H1 (cell line): ENCODE data around the gene ATP5ME. TPM values are rescaled to one million over a fixed set of nuclear protein-coding genes. Genes with fewer than 3 reads are reported as not detected.
A peak's percentile ranks its signal among the peaks of the same experiment; 100 is the strongest.

Source experiments
- CTCF ChIA-PET: fragments of 300-600 bp; sonication (Branson Sonifier 250); formaldehyde crosslinking; loops from one replicate; lab custom pipeline; 2021; ENCODE audit not compliant: partially characterized antibody; lab: Charles Lee
- POLR2A ChIA-PET: fragments of 300-600 bp; sonication (Branson Sonifier 250); formaldehyde crosslinking; loops from one replicate; lab custom pipeline; 2021; ENCODE audit warnings: inconsistent platforms; ENCODE audit not compliant: partially characterized antibody; lab: Charles Lee
- DNase-seq, 2 experiments: peaks; one replicate each; pipeline versions ENCODE4 v3.0.0 to v3.0.0-alpha.2; 2010 to 2022; ENCODE audit warnings: low spot score in 2 of 2, low read depth in 1 of 2, mixed read lengths in 1 of 2
- FAIRE-seq: peaks from 2 replicates; lab custom pipeline; 2011; peaks lifted over from hg19 to GRCh38; lab: Jason Lieb, UNC
- H2AFZ ChIP-seq: 2 replicates; pipeline ENCODE4 v1.8.1; 2012; ENCODE audit warnings: low read length, inconsistent platforms
- H2AK5ac ChIP-seq: 2 replicates; pipeline ENCODE4 v1.6.1; 2013; ENCODE audit warnings: low read depth, low read length
- H2BK120ac ChIP-seq: replicated peaks from 2 replicates; pipeline ENCODE3; 2013; ENCODE audit warnings: low read depth, low read length, inconsistent platforms
- H2BK12ac ChIP-seq: 2 replicates; pipeline ENCODE4 v1.6.1; 2013; ENCODE audit warnings: low read depth, low read length
- H2BK15ac ChIP-seq: 2 replicates; pipeline ENCODE4 v1.6.1; 2013; ENCODE audit warnings: low read length
- H2BK20ac ChIP-seq: 2 replicates; pipeline ENCODE4 v1.6.1; 2013; ENCODE audit warnings: low read length
- H2BK5ac ChIP-seq: 2 replicates; pipeline ENCODE4 v1.6.1; 2013; ENCODE audit warnings: low read depth, low read length
- H3K14ac ChIP-seq: 2 replicates; pipeline ENCODE4 v1.6.1; 2013; ENCODE audit warnings: inconsistent platforms; ENCODE audit not compliant: insufficient read length
- H3K18ac ChIP-seq: 2 replicates; pipeline ENCODE4 v1.6.1; 2013; ENCODE audit warnings: low read length; ENCODE audit errors: extremely low read depth
- H3K23ac ChIP-seq: 2 replicates; pipeline ENCODE4 v1.6.1; 2013; ENCODE audit warnings: inconsistent platforms; ENCODE audit not compliant: insufficient read length
- H3K23me2 ChIP-seq: 2 replicates; pipeline ENCODE4 v1.6.1; 2013; ENCODE audit warnings: low read depth, low read length
- H3K27ac ChIP-seq: 2 replicates; pipeline ENCODE4 v1.6.1; 2011; ENCODE audit warnings: low read depth, low read length, inconsistent platforms
- H3K27me3 ChIP-seq, 4 experiments: replicated peaks in 1 of 4; 1 replicate in 1 of 4; 2 replicates in 3 of 4; pipeline versions ENCODE4 v1.6.1 to v1.8.1; 2011 to 2013; ENCODE audit warnings: low read length in 3 of 4, mild to moderate bottlenecking in 3 of 4, inconsistent platforms in 2 of 4, mixed read lengths in 2 of 4, moderate library complexity in 1 of 4; ENCODE audit not compliant: control insufficient read depth in 3 of 4, insufficient read depth in 3 of 4; ENCODE audit errors: extremely low read depth in 1 of 4
- H3K36me3 ChIP-seq, 4 experiments: 2 replicates each; pipeline versions ENCODE4 v1.6.1 to v1.8.1; 2011 to 2013; ENCODE audit warnings: mild to moderate bottlenecking in 4 of 4, low read length in 3 of 4, moderate library complexity in 2 of 4, control low read depth in 1 of 4, inconsistent platforms in 1 of 4; ENCODE audit not compliant: insufficient read depth in 4 of 4, control insufficient read depth in 2 of 4
- H3K4ac ChIP-seq: replicated peaks from 2 replicates; pipeline ENCODE3; 2013; ENCODE audit warnings: low read length, low read depth, mixed read lengths, inconsistent platforms; ENCODE audit not compliant: insufficient read length
- H3K4me1 ChIP-seq, 4 experiments: replicated peaks in 1 of 4; 1 replicate in 1 of 4; 2 replicates in 3 of 4; pipeline versions ENCODE4 v1.6.1 to v1.8.1; 2011 to 2013; ENCODE audit warnings: low read length in 3 of 4, inconsistent platforms in 2 of 4, mixed read lengths in 1 of 4; ENCODE audit not compliant: insufficient read depth in 4 of 4, control insufficient read depth in 3 of 4
- H3K4me2 ChIP-seq, 2 experiments: 2 replicates each; pipeline versions ENCODE4 v1.6.1 to v1.8.1; 2011 to 2013; ENCODE audit warnings: low read depth in 2 of 2, low read length in 2 of 2, control low read depth in 1 of 2, inconsistent platforms in 1 of 2, mild to moderate bottlenecking in 1 of 2; ENCODE audit not compliant: insufficient read depth in 1 of 2
- H3K4me3 ChIP-seq, 4 experiments: fragments of 200-600, 300-600 bp in 1 of 4; sonication (generic), shearing (Covaris generic), sonication (Bioruptor Twin) in 1 of 4; 2 replicates each; pipeline versions ENCODE4 v1.5.1 to v1.8.1; 2011 to 2016; ENCODE audit warnings: low read length in 4 of 4, low read depth in 3 of 4, control low read depth in 2 of 4, inconsistent platforms in 2 of 4, mild to moderate bottlenecking in 2 of 4, mixed read lengths in 1 of 4, moderate library complexity in 1 of 4; ENCODE audit not compliant: insufficient read depth in 2 of 4; ENCODE audit errors: extremely low read depth in 1 of 4
- H3K56ac ChIP-seq: replicated peaks from 2 replicates; pipeline ENCODE3; 2013; ENCODE audit warnings: low read depth, mild to moderate bottlenecking, mixed read lengths, low read length, inconsistent platforms; ENCODE audit not compliant: insufficient read length
- H3K79me1 ChIP-seq: 2 replicates; pipeline ENCODE4 v1.6.1; 2013; ENCODE audit warnings: low read depth, low read length, control low read depth
- H3K79me2 ChIP-seq, 2 experiments: 2 replicates each; pipeline versions ENCODE4 v1.6.1 to v1.8.1; 2012 to 2013; ENCODE audit warnings: low read length in 2 of 2, mild to moderate bottlenecking in 2 of 2, inconsistent platforms in 1 of 2; ENCODE audit not compliant: insufficient read depth in 2 of 2, control insufficient read depth in 1 of 2
- H3K9ac ChIP-seq, 4 experiments: replicated peaks in 1 of 4; 1 replicate in 1 of 4; 2 replicates in 3 of 4; pipeline versions ENCODE4 v1.6.1 to v1.8.1; 2011 to 2013; ENCODE audit warnings: low read depth in 3 of 4, low read length in 3 of 4, control low read depth in 2 of 4, mild to moderate bottlenecking in 2 of 4, moderate library complexity in 2 of 4, inconsistent platforms in 1 of 4; ENCODE audit errors: extremely low read depth in 1 of 4
- H3K9me3 ChIP-seq, 2 experiments: 2 replicates each; pipeline versions ENCODE4 v1.6.1 to v1.8.1; 2012 to 2013; ENCODE audit warnings: mild to moderate bottlenecking in 2 of 2, moderate library complexity in 2 of 2, control low read depth in 1 of 2, inconsistent platforms in 1 of 2, low read depth in 1 of 2, low read length in 1 of 2, mixed read lengths in 1 of 2; ENCODE audit not compliant: insufficient read depth in 2 of 2
- H4K20me1 ChIP-seq, 2 experiments: replicated peaks in 1 of 2; 2 replicates each; pipeline versions ENCODE3 to v1.8.1; 2011 to 2013; ENCODE audit warnings: inconsistent platforms in 2 of 2, low read length in 2 of 2, mild to moderate bottlenecking in 1 of 2; ENCODE audit not compliant: insufficient read depth in 2 of 2, control insufficient read depth in 1 of 2
- H4K5ac ChIP-seq: 2 replicates; pipeline ENCODE4 v1.6.1; 2013; ENCODE audit warnings: low read length, low read depth, mixed read lengths, inconsistent platforms; ENCODE audit not compliant: insufficient read length
- H4K8ac ChIP-seq: 2 replicates; pipeline ENCODE4 v1.8.0; 2013; ENCODE audit warnings: mild to moderate bottlenecking, moderate library complexity, low read length, inconsistent platforms; ENCODE audit not compliant: insufficient read depth; ENCODE audit errors: extremely low read depth
- H4K91ac ChIP-seq: replicated peaks from 2 replicates; pipeline ENCODE3; 2013; ENCODE audit warnings: low read length, mixed read lengths, inconsistent platforms; ENCODE audit not compliant: insufficient read length
- ATF3 ChIP-seq: IDR thresholded peaks from 2 replicates; pipeline ENCODE4 v1.6.1; 2011; ENCODE audit warnings: low read depth, mild to moderate bottlenecking, low read length; ENCODE audit not compliant: insufficient read depth
- JUND ChIP-seq: IDR thresholded peaks from 2 replicates; pipeline ENCODE4 v1.6.1; 2011; ENCODE audit warnings: mild to moderate bottlenecking, improper control_type of control experiment, low read length
- PHF8 ChIP-seq: fragments of 200-600 bp; sonication (generic); conservative IDR thresholded peaks from 2 replicates; pipeline ENCODE4 v1.7.1; 2012; ENCODE audit warnings: low read depth, mild to moderate bottlenecking, inconsistent platforms, low read length, moderate library complexity
- POLR2AphosphoS5 ChIP-seq: IDR thresholded peaks from 2 replicates; pipeline ENCODE4 v1.6.1; 2011; ENCODE audit warnings: low read depth, low read length
- RAD21 ChIP-seq, 2 experiments: IDR thresholded peaks in 1 of 2; conservative IDR thresholded peaks in 1 of 2; 2 replicates each; pipeline ENCODE4 v1.6.1; 2011; ENCODE audit warnings: low read depth in 2 of 2, low read length in 2 of 2, improper control_type of control experiment in 1 of 2, inconsistent platforms in 1 of 2, mild to moderate bottlenecking in 1 of 2, moderate library complexity in 1 of 2
- SUZ12 ChIP-seq: fragments of 200-600 bp; sonication (generic); IDR thresholded peaks from 2 replicates; pipeline ENCODE4 v1.6.1; 2012; ENCODE audit warnings: mild to moderate bottlenecking, inconsistent platforms, low read length, moderate library complexity, mixed read lengths
- WGBS, 2 experiments: shearing (Covaris generic) in 1 of 2; methylation state at CpG; one replicate each; pipeline versions ENCODE4 v1.1.6 to v1.1.7; 2013 to 2015; ENCODE audit warnings: low lambda C conversion rate in 2 of 2, mixed read lengths in 2 of 2, inconsistent platforms in 1 of 2, low coverage in 1 of 2, missing lambda C conversion rate in 1 of 2; ENCODE audit not compliant: insufficient replicate concordance in 2 of 2, insufficient coverage in 1 of 2, insufficient read length in 1 of 2; ENCODE audit errors: extremely low coverage in 1 of 2, missing lambda C conversion rate in 1 of 2; 5-methylcytosine and 5-hydroxymethylcytosine counted together
- polyA plus RNA-seq, 7 experiments: library from polyadenylated mRNA; depleted of rRNA in 3 of 7; stranded (reverse) in 5 of 7; unstranded in 2 of 7; fragments of >200 nt in 5 of 7; fragments of 200-250 nt in 2 of 7; gene quantifications; 1 replicate in 5 of 7; 2 replicates in 1 of 7; 4 replicates in 1 of 7; pipeline versions ENCODE4 v1.2.1 to v1.2.3, GENCODE V29; 2011 to 2013; ENCODE audit warnings: missing spikeins in 2 of 7, mixed read lengths in 2 of 7
- total RNA-seq: library from RNA; stranded (reverse); fragmentation: NEBNext Ultra II Directional; extraction: Animal tissue kit (Norgen Biotek cat#: 25700); gene quantifications from 2 replicates; pipeline ENCODE4 v1.2.1, GENCODE V29; 2021

ATP5ME gene
- total and polyA plus RNA-seq, 2 of the 8 experiments (the other 6 are each of a cell fraction or from before 2014, with no cell fraction given), result 375 to 450 TPM

GRCh38 chr4:685679-686412 is 11.8 kb upstream of the ATP5ME start:
- H3K27ac ChIP-seq, result no peak overlapping the region
- H2AK5ac ChIP-seq, result no peak overlapping the region
- H3K79me2 ChIP-seq, result no peaks in the 10 kb centered on the region
- H2BK120ac ChIP-seq, result no peak overlapping the region
- DNase-seq (no peak), FAIRE-seq (no peak)
- POLR2A ChIA-PET, result interaction anchor here (0.8 to 6.3 kb wide), 6 partner anchors 11 to 82 kb away, joined by 3 to 34 read pairs (median 4); partner anchors contain the start of genes ATP5ME and MYL5
- H3K14ac ChIP-seq, result no peak overlapping the region
- H3K4me2 ChIP-seq, result no peak overlapping the region
- H3K9me3 ChIP-seq, result no peaks in the 10 kb centered on the region
- no peak overlapping the region for H4K5ac ChIP-seq
- H3K23ac ChIP-seq, result no peak overlapping the region
- no peaks in the 10 kb centered on the region for H3K36me3 ChIP-seq
- no peak overlapping the region for H4K91ac ChIP-seq
- no peak overlapping the region for H2BK20ac ChIP-seq
- H3K4me3 ChIP-seq, result no peak overlapping the region
- peaks cover 0 to 9% of the 10 kb centered on the region in 2 experiments for H4K20me1 ChIP-seq
- H3K4me1 ChIP-seq, result peaks cover 0 to 25% (median 18%) of the 10 kb centered on the region in 4 experiments; a peak in 6 of 7 replicates
- no peak overlapping the region for H2BK12ac ChIP-seq
- H4K8ac ChIP-seq, result no peak overlapping the region; the same call in 1 of the 2 replicates
- no peak overlapping the region; the same call in 1 of the 2 replicates for H3K18ac ChIP-seq
- H3K9ac ChIP-seq, result no peak overlapping the region
- CTCF ChIA-PET, result interaction anchor here (1.3 to 5.7 kb wide), 5 partner anchors 10 to 85 kb away, joined by 4 to 65 read pairs (median 6); no protein-coding TSS in a partner anchor
- no peak overlapping the region for H2BK15ac ChIP-seq
- no peak overlapping the region for H2BK5ac ChIP-seq
- no peak overlapping the region for H2AFZ ChIP-seq
- H3K4ac ChIP-seq, result no peak overlapping the region
- TF ChIP-seq RAD21 (IDR thresholded peaks at IDR 0.05 in 1 of 2, conservative IDR thresholded peaks at IDR 0.05 in 1 of 2; ENCODE audit: low read depth in 2 of 2, low read length in 2 of 2) (no peak), PHF8 (no peak), POLR2AphosphoS5 (peak; percentile 23; the same call in 1 of the 2 replicates), ATF3 (no peak), SUZ12 (no peak), JUND (no peak)
- TF ChIP-seq, all 59 proteins: peak for 1
- no peaks in the 10 kb centered on the region for H3K79me1 ChIP-seq
- H3K27me3 ChIP-seq, result peaks cover 0 to 4% (median 0%) of the 10 kb centered on the region in 4 experiments; a peak in 1 of 7 replicates
- WGBS, 2 experiments, result 92% methylated on average over 31 of the region's 37 CpGs; no CpG with 5 or more reads in 1 of the 2 experiments
- peaks cover 6% of the 10 kb centered on the region; the same call in 1 of the 2 replicates for H3K23me2 ChIP-seq
- H3K56ac ChIP-seq, result no peak overlapping the region
